ENCODE measurements around the gene IQSEC2. TPM values are rescaled to one million over a fixed set of nuclear protein-coding genes. Genes with fewer than 3 reads are reported as not detected.

Gene IQSEC2
- total and polyA plus RNA-seq, 3 donors from 2014 or later: 15.6 to 19.9 (median 19.3) TPM

DNA sequence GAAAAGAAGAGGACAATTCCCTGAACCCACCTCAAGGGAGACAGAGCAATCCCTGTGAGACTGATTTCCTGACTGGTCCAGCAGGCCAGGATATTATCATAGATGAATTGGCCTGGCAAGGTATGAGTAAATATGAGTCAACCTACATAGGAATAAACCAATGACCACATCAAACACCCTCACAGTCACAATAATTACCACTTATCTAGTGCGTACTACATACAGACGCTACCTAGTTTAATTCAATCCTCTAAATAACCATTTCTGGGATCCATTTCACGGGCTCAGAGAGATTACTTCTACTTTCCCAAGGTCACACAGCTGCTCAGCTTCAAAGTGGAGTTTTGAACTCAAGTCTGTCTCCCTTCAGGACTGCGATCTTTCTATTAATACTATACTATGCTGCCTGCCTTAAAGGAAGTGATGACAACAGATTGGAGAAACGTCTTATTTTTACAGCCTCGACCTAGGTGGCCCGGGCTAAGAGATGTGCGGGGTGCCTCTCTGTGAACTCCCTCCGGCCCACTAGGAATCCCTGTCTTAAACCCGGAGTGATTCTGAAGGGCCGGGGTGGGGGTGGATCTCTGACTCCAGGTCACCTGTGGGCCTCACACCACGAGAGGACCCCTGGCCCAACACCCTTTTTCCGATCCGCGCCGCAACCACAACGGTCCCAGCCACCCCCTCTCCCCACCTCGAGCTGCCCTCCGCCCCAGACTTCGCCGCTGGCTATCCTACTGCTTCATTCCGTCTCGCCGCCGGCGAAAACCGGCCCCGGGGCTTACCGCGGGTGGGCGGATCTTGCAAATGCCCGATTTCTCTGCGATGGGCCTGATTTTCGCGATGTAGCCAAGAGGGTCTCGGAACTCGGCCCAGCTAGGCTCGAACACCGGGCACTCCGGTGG lies 57.2 kb downstream of the IQSEC2 start:
- Histone ChIP-seq H3K4me3 (peak overlapping the region; percentile 69 to 86), H3K9me3 (no peaks in the 10 kb centered on the region), H3K27me3 (no peaks in the 10 kb centered on the region), H3K27ac (peak overlapping the region; percentile 90), H3K36me3 (ENCODE audit: low read depth, missing control alignments) (no peaks in the 10 kb centered on the region), H3K4me1 (peaks cover 4% of the 10 kb centered on the region)
- WGBS, 2 donors: 0% methylated on average over 5 to 22 of the region's 40 CpGs
- no peak for DNase-seq
- intact Hi-C loops (cut with DNase I; ENCODE audit: low total_unique reads): no loop called here
- TF ChIP-seq POLR2A (IDR thresholded peaks at IDR 0.05): no peak
- TF ChIP-seq, protein P1, sequence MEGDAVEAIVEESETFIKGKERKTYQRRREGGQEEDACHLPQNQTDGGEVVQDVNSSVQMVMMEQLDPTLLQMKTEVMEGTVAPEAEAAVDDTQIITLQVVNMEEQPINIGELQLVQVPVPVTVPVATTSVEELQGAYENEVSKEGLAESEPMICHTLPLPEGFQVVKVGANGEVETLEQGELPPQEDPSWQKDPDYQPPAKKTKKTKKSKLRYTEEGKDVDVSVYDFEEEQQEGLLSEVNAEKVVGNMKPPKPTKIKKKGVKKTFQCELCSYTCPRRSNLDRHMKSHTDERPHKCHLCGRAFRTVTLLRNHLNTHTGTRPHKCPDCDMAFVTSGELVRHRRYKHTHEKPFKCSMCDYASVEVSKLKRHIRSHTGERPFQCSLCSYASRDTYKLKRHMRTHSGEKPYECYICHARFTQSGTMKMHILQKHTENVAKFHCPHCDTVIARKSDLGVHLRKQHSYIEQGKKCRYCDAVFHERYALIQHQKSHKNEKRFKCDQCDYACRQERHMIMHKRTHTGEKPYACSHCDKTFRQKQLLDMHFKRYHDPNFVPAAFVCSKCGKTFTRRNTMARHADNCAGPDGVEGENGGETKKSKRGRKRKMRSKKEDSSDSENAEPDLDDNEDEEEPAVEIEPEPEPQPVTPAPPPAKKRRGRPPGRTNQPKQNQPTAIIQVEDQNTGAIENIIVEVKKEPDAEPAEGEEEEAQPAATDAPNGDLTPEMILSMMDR (IDR thresholded peaks at IDR 0.05): no peak

- H3K4me3 ChIP-seq: peak overlapping the region in 1 of 2 donors; percentile 86
Observed at GRCh38 chrX:53223068-53223693, 58.2 kb downstream of the IQSEC2 start.

More at GRCh38 chrX:53223068-53223693, 58.2 kb downstream of the IQSEC2 start:
- H3K9me3 ChIP-seq: no peaks in the 10 kb centered on the region
- 18 to 43% methylated on average over 1 to 2 of the region's 2 CpGs for WGBS, 2 donors
- no peak overlapping the region for H3K27ac ChIP-seq
- H3K4me1 ChIP-seq: peaks cover 4% of the 10 kb centered on the region
- TF ChIP-seq, protein P1 (IDR thresholded peaks at IDR 0.05): no peak
- no peak for TF ChIP-seq POLR2A (IDR thresholded peaks at IDR 0.05)
- H3K36me3 ChIP-seq (ENCODE audit: low read depth, missing control alignments): no peaks in the 10 kb centered on the region
- intact Hi-C loops (cut with DNase I; ENCODE audit: low total_unique reads): no loop called here
- peak; percentile 16 for DNase-seq
- no peaks in the 10 kb centered on the region for H3K27me3 ChIP-seq

Small RNAs within 50 kb of the gene (small RNA-seq; reads per million reads assigned to genes)
- gene RF00019: 0 reads per million in 2 donors

Other genes with a start within 250 kb of the IQSEC2 start
- gene GPR173, start 232.8 kb downstream of the IQSEC2 start, total RNA-seq: 1 to 10 TPM; 2.8 to 3.8 TPM
- gene GPR173, start 232.8 kb downstream of the IQSEC2 start, polyA plus RNA-seq (ENCODE audit: insufficient read depth, low read depth, low replicate concordance): 2.4 TPM
- gene TSPYL2, start 199.2 kb downstream of the IQSEC2 start, total RNA-seq: 100 to 1,000 TPM; 358 to 363 TPM
- gene TSPYL2, start 199.2 kb downstream of the IQSEC2 start, polyA plus RNA-seq (ENCODE audit: insufficient read depth, low read depth, low replicate concordance): 193 TPM
- gene KANTR, start 187.4 kb downstream of the IQSEC2 start, total RNA-seq: 10 to 100 TPM; 39.3 to 46.1 TPM
- gene KANTR, start 187.4 kb downstream of the IQSEC2 start, polyA plus RNA-seq (ENCODE audit: insufficient read depth, low read depth, low replicate concordance): 3.0 TPM
- 100 to 1,000 TPM; 104 to 134 TPM for gene KDM5C, start 56.4 kb downstream of the IQSEC2 start, total RNA-seq
- 40.1 TPM for gene KDM5C, start 56.4 kb downstream of the IQSEC2 start, polyA plus RNA-seq (ENCODE audit: insufficient read depth, low read depth, low replicate concordance)
- gene SMC1A, start 141.1 kb upstream of the IQSEC2 start, total RNA-seq: 10 to 100 TPM; 28.8 to 37.7 TPM
- gene SMC1A, start 141.1 kb upstream of the IQSEC2 start, polyA plus RNA-seq (ENCODE audit: insufficient read depth, low read depth, low replicate concordance): 18.6 TPM
- 10 to 100 TPM; 20.3 to 41.6 TPM for gene RIBC1, start 141.3 kb upstream of the IQSEC2 start, total RNA-seq
- gene RIBC1, start 141.3 kb upstream of the IQSEC2 start, polyA plus RNA-seq (ENCODE audit: insufficient read depth, low read depth, low replicate concordance): 52.0 TPM
- 10 to 100 TPM; 38.4 to 54.8 TPM for gene HSD17B10, start 152.8 kb upstream of the IQSEC2 start, total RNA-seq
- gene HSD17B10, start 152.8 kb upstream of the IQSEC2 start, polyA plus RNA-seq (ENCODE audit: insufficient read depth, low read depth, low replicate concordance): 44.8 TPM